PC-3 (cell line): ENCODE measurements around the gene LGALS7B. TPM values are rescaled to one million over a fixed set of nuclear protein-coding genes. Genes with fewer than 3 reads are reported as not detected.

Source experiments
- ATAC-seq: fragments of 200-7000 bp; cut with Tn5 transposase; 2 replicates; pipeline ENCODE4 v1.9.1; 2020; ENCODE audit warnings: mild to moderate bottlenecking, moderate library complexity
- Bru-seq: library from RNA; stranded (reverse); fragments of 400-500 nt; gene quantifications from one replicate; lab custom pipeline; 2021; lab: Mats Ljungman, UMichigan
- BruChase-seq, 2 experiments: library from RNA; stranded (reverse); fragments of 400-500 nt; gene quantifications; one replicate each; lab custom pipeline; 2021; lab: Mats Ljungman, UMichigan
- BruUV-seq: library from RNA; stranded (reverse); fragments of 400-500 nt; replicated peaks from 2 replicates; lab custom pipeline; 2021; lab: Mats Ljungman, UMichigan
- CTCF ChIA-PET: fragments of 300-600 bp; sonication (Branson Sonifier 250); formaldehyde crosslinking; loops from one replicate; lab custom pipeline; 2022; ENCODE audit warnings: antibody characterized with exemption; lab: Charles Lee
- POLR2A ChIA-PET: fragments of 300-600 bp; sonication (Branson Sonifier 250); formaldehyde crosslinking; loops from one replicate; lab custom pipeline; 2022; ENCODE audit warnings: antibody characterized with exemption; ENCODE audit not compliant: unreplicated experiment; lab: Charles Lee
- DNase-seq: peaks from one replicate; pipeline ENCODE4 v3.0.0-alpha.2; 2015
- H2AFZ ChIP-seq: fragments of 300-600 bp; sonication (generic); 2 replicates; pipeline ENCODE4 v1.6.0; 2016; ENCODE audit warnings: antibody characterized with exemption, low read length
- H3F3A ChIP-seq: fragments of 300-600 bp; sonication (generic); one replicate; pipeline ENCODE4 v1.6.0; 2017; ENCODE audit warnings: antibody characterized with exemption, low read length, control low read depth, mild to moderate bottlenecking; ENCODE audit not compliant: unreplicated experiment
- H3K27ac ChIP-seq: fragments of 300-600 bp; sonication (generic); 2 replicates; pipeline ENCODE4 v1.5.1; 2016; ENCODE audit warnings: mild to moderate bottlenecking, low read length
- H3K27me3 ChIP-seq: fragments of 300-600 bp; sonication (generic); 2 replicates; pipeline ENCODE4 v1.6.1; 2016; ENCODE audit warnings: low read length, mixed read lengths
- H3K36me3 ChIP-seq: fragments of 300-600 bp; sonication (generic); 2 replicates; pipeline ENCODE4 v1.6.1; 2016; ENCODE audit warnings: low read depth, mixed run types, low read length, mixed read lengths
- H3K4me1 ChIP-seq: fragments of 300-600 bp; sonication (generic); 2 replicates; pipeline ENCODE4 v1.5.1; 2016; ENCODE audit warnings: low read length; ENCODE audit not compliant: insufficient read depth
- H3K4me2 ChIP-seq: fragments of 300-600 bp; sonication (generic); 2 replicates; pipeline ENCODE4 v1.6.0; 2016; ENCODE audit warnings: low read length
- H3K4me3 ChIP-seq: fragments of 300-600 bp; sonication (generic); 2 replicates; pipeline ENCODE4 v1.5.1; 2016; ENCODE audit warnings: mild to moderate bottlenecking, low read length, mixed read lengths
- H3K79me2 ChIP-seq: fragments of 300-600 bp; sonication (generic); 2 replicates; pipeline ENCODE4 v1.6.1; 2017; ENCODE audit warnings: low read length, mixed read lengths
- H3K9ac ChIP-seq: fragments of 300-600 bp; sonication (generic); 2 replicates; pipeline ENCODE4 v1.6.0; 2016; ENCODE audit warnings: mild to moderate bottlenecking, low read length
- H3K9me2 ChIP-seq: fragments of 300-600 bp; sonication (generic); replicated peaks from 2 replicates; pipeline ENCODE4 v1.6.1; 2016; ENCODE audit warnings: mixed run types, low read length, mixed read lengths
- H3K9me3 ChIP-seq: fragments of 300-600 bp; sonication (generic); 2 replicates; pipeline ENCODE4 v1.6.1; 2016; ENCODE audit warnings: low read length, mixed read lengths
- H4K20me1 ChIP-seq: fragments of 300-600 bp; sonication (generic); 2 replicates; pipeline ENCODE4 v1.6.1; 2016; ENCODE audit warnings: low read length, mixed read lengths
- EZH2 ChIP-seq: fragments of 300-600 bp; sonication (generic); IDR thresholded peaks from one replicate; pipeline ENCODE4 v1.6.1; 2017; ENCODE audit warnings: antibody characterized with exemption, mild to moderate bottlenecking, low read length; ENCODE audit not compliant: unreplicated experiment
- EZH2phosphoT487 ChIP-seq: fragments of 300-600 bp; sonication (generic); IDR thresholded peaks from 2 replicates; pipeline ENCODE4 v1.6.1; 2018; ENCODE audit warnings: mild to moderate bottlenecking, antibody characterized with exemption, low read length, borderline replicate concordance
- intact Hi-C: fragments of 100-400 bp; cut with micrococcal nuclease; formaldehyde crosslinking; loops from 2 replicates; pipeline ENCODE4 v1.9.0; 2023
- long read RNA-seq: library from polyadenylated mRNA; unstranded; transcript quantifications from one replicate; pipeline ENCODE4 v2.0.0, GENCODE V29; 2021; ENCODE audit not compliant: unreplicated experiment
- total RNA-seq: library from RNA; depleted of rRNA; stranded (reverse); fragments of >200 nt; gene quantifications from 2 replicates; pipeline ENCODE4 v1.2.3, GENCODE V29; 2014; rRNA removed
- TF ChIP-seq, protein P1 (sequence below): fragments of 300-600 bp; sonication (generic); conservative IDR thresholded peaks from 2 replicates; pipeline ENCODE4 v1.5.1; 2017; ENCODE audit warnings: antibody characterized with exemption, low read depth, mild to moderate bottlenecking, low read length

The LGALS7B gene
- total RNA-seq (not detected in 2 replicates), Bru-seq, nascent RNA (not detected), BruChase-seq, experiment 1, labeled RNA remaining after a 6-hour chase (not detected), BruChase-seq, experiment 2, labeled RNA remaining after a 2-hour chase (not detected)
- long read RNA-seq = 0 reads

DNA sequence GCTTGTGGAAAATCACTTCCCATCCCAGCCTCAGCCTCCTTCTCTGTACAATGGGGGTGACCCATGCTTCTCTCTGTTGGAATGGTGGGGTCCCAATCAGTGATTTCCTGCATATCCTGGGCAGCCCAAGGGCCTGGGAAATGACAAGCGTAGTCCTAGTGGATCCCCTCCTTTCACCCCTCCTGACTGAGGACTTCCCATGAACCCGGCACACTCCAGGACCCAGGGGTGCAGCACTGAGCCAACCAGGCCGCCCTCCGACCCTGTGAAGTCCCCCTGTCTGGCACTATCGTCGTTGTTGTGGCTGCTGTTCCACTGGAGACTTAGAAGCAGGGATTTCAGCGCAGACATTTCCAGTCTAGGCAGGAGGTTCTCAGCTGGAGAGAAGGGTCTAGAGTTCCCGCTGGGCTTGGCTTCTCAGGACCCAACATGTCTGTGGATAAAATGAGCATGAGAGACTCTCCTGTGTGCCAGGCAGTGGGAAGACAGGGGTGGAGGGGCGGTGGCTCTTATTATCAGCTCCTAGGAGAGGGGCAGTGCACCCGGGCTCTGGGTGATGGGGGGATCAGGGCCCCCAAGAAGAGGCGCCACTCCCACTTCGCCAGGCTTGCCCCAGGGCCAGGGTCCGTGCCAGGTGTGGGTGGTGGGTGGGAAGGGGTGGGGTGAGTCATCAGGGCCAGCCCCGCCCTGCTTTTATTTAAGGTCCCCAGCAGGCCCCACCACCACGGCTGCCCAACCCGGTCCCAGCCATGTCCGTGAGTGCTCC, at the start of gene LGALS7B:
TSS of gene LGALS7B (plus strand) at position 723 of the 766 bp plus-strand sequence. CDS start at position 750, 27 bp downstream.
- Histone ChIP-seq H4K20me1 (no peaks in the 10 kb centered on the region), H3K9me3 (no peaks in the 10 kb centered on the region), H3K79me2 (no peaks in the 10 kb centered on the region), H3K4me1 (no peaks in the 10 kb centered on the region), H3K36me3 (no peaks in the 10 kb centered on the region), H3K9me2 (no peaks in the 10 kb centered on the region), H3K27ac (no peak within 1 kb of the TSS), H3K4me2 (no peak within 1 kb of the TSS), H3K9ac (no peak within 1 kb of the TSS), H3K27me3 (no peaks in the 10 kb centered on the region), H3F3A (no peaks in the 10 kb centered on the region), H3K4me3 (no peak within 1 kb of the TSS), H2AFZ (no peak within 1 kb of the TSS)
- TF ChIP-seq EZH2phosphoT487 (no peak), EZH2 (no peak)
- TF ChIP-seq, protein P1, sequence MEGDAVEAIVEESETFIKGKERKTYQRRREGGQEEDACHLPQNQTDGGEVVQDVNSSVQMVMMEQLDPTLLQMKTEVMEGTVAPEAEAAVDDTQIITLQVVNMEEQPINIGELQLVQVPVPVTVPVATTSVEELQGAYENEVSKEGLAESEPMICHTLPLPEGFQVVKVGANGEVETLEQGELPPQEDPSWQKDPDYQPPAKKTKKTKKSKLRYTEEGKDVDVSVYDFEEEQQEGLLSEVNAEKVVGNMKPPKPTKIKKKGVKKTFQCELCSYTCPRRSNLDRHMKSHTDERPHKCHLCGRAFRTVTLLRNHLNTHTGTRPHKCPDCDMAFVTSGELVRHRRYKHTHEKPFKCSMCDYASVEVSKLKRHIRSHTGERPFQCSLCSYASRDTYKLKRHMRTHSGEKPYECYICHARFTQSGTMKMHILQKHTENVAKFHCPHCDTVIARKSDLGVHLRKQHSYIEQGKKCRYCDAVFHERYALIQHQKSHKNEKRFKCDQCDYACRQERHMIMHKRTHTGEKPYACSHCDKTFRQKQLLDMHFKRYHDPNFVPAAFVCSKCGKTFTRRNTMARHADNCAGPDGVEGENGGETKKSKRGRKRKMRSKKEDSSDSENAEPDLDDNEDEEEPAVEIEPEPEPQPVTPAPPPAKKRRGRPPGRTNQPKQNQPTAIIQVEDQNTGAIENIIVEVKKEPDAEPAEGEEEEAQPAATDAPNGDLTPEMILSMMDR = no peak
- intact Hi-C loops = no loop called here
- no TSS peak for BruUV-seq
- no peak for DNase-seq
- ChIA-PET POLR2A (no interaction called here), CTCF (no interaction called here)
- no peak for ATAC-seq

DNA sequence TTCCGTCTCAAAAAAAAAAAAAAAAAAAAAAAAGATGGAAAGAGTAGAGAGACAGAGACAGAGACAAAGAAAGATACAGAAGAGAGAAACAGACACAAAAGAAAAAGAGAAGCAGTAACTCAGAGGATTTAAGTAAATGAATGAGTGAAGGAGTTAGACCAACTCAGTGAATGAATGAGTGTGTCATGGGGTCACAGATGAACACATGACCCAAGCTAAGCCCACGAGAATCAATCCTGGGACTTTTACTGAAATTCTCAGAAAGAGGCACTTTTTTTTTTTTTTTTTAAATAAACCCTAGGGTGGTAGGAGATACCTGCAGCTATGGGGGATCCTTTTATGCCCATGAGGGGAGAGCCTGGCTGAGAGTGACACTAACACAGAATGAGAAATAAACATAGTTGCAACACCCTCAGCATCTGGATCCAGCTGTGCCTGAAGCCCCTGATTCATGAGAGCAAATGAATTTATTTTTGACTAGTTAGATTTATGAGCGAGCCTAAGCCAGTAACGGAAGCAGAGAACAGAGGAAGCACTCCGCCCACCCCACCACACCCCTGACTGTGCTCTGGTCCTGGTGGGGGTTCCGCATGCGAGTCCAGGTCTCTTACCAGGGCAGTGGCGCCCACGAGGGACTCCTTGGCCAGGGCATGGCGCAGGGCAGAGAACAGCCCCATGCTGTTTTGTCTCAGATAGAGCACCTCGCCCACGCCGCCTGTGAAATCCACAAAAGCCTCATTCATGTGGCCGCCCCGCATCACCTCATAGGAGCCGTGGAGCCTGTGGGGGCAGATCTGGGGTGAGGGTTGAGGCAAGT, 49.4 kb upstream of the LGALS7B start:
- no peaks in the 10 kb centered on the region for H3K27me3 ChIP-seq
- no peaks in the 10 kb centered on the region for H3K9me3 ChIP-seq
- BruUV-seq = no TSS peak
- no peaks in the 10 kb centered on the region for H3K79me2 ChIP-seq
- no peak overlapping the region for H3K9ac ChIP-seq
- no peak for DNase-seq
- ChIA-PET POLR2A (no interaction called here), CTCF (no interaction called here)
- H3F3A ChIP-seq = peaks cover 3% of the 10 kb centered on the region
- H2AFZ ChIP-seq = no peak overlapping the region
- H3K4me2 ChIP-seq = no peak overlapping the region
- TF ChIP-seq EZH2 (no peak), EZH2phosphoT487 (no peak)
- TF ChIP-seq, protein P1 = no peak
- no peak overlapping the region for H3K27ac ChIP-seq
- H3K9me2 ChIP-seq = no peaks in the 10 kb centered on the region
- no peak for ATAC-seq
- no peaks in the 10 kb centered on the region for H3K36me3 ChIP-seq
- no peaks in the 10 kb centered on the region for H4K20me1 ChIP-seq
- intact Hi-C loops = loop anchor here (5.0 kb wide), 1 partner anchor 58 kb away; no protein-coding TSS in a partner anchor
- no peak overlapping the region for H3K4me3 ChIP-seq
- peaks cover 7% of the 10 kb centered on the region; the same call in 1 of the 2 replicates for H3K4me1 ChIP-seq
